Testis (tissue), 2 donors: ENCODE results near the gene KRT39.

Source experiments
- POLR2A ChIP-seq: fragments of 450-650 bp; IDR thresholded peaks from one replicate; pipeline ENCODE4 v1.6.1; 2017; ENCODE audit warnings: antibody characterized with exemption, mild to moderate bottlenecking, moderate library complexity
- TF ChIP-seq, protein P1 (sequence below), 3 experiments: fragments of 450-650 bp in 2 of 3; fragments of 200-600 bp in 1 of 3; sonication (generic) in 1 of 3; IDR thresholded peaks; one replicate each; pipeline ENCODE4 v1.5.1; 2016 to 2019; ENCODE audit warnings: antibody characterized with exemption in 3 of 3, mild to moderate bottlenecking in 2 of 3, moderate library complexity in 1 of 3

DNA sequence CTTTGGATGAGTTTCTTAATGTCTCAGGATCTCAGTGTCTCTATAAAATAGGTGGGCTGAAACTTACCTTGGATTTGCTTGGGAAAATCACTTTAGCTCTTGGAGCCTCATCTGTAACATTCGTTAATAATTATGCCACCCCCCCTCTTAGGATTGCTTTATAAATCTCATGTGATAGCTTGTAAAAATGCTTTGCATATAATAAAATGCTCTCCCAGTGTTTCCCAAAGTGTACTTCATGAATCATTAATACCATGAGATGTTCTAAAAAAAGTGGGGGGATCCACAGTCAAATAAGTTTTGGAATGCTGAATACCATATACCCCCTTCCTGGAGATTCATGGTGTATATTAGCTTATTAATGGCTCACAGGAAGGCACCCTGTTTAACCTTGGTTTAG lies 5.2 kb downstream of the KRT39 start:
- TF ChIP-seq, protein P1, sequence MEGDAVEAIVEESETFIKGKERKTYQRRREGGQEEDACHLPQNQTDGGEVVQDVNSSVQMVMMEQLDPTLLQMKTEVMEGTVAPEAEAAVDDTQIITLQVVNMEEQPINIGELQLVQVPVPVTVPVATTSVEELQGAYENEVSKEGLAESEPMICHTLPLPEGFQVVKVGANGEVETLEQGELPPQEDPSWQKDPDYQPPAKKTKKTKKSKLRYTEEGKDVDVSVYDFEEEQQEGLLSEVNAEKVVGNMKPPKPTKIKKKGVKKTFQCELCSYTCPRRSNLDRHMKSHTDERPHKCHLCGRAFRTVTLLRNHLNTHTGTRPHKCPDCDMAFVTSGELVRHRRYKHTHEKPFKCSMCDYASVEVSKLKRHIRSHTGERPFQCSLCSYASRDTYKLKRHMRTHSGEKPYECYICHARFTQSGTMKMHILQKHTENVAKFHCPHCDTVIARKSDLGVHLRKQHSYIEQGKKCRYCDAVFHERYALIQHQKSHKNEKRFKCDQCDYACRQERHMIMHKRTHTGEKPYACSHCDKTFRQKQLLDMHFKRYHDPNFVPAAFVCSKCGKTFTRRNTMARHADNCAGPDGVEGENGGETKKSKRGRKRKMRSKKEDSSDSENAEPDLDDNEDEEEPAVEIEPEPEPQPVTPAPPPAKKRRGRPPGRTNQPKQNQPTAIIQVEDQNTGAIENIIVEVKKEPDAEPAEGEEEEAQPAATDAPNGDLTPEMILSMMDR (IDR thresholded peaks at IDR 0.05), result no peak
- TF ChIP-seq POLR2A, result no peak
